NCI-H128 (cell line): ENCODE data around the gene MTIF2.
A peak's percentile ranks its signal among the peaks of the same experiment; 100 is the strongest.
"Not testable (repeated sequence)": the region's sequence is repeated elsewhere in the genome, so short reads cannot be mapped to it uniquely, and the experiment has no call there.

ENCODE experiments used
- DNase-seq: peaks from one replicate; lab custom pipeline; 2025; ENCODE audit not compliant: unreplicated experiment; lab: John Stamatoyannopoulos, UW

Gene MTIF2

GRCh38 chr2:55242617-55243016 lies 26.4 kb downstream of the MTIF2 start:
- no peak for DNase-seq

DNA sequence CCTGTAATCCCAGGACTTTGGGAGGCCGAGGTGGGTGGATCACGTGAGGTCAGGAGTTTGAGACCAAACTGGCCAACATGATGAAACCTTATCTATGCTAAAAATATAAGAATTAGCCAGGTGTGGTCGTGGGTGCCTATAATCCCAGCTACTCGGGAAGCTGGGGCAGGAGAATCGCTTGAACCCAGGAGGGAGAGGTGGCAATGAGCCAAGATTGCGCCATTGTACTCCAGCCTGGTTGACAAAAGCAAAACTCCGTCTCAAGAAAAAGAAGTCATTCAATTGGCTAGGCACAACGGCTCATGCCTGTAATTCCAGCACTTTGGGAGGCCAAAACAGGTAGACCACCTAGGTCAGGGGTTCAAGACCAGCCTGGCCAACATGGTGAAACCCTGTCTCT lies 27.4 kb downstream of the MTIF2 start:
- DNase-seq: not testable (repeated sequence)

- no peak for DNase-seq
Measured at GRCh38 chr2:55239656-55240222, 29.3 kb downstream of the MTIF2 start.

DNA sequence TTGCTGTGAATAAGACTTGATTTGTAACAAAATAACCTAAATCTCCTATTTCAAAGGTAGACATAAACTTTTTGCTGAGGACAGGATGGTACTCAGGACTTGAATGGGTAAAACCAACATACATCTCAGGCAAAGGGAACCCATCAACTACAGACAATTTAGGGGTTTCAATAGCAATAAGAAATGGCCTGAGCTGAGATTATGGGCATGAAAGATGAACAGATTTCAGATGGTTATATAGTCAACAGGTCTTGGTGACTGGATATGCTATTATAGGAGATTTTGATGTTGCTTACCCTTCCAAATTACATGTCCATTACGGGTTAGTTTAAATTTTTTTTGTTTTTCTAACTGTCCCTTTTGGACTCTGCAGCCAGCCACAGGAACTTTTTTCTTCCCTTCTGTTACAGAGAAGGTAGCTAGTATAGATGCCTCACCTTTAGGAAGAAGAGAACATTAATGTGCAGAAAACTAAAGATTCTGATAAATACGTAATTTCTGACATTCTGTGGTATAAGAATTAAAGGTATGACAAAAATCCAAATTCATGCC lies 32.0 kb downstream of the MTIF2 start:
- DNase-seq: no peak

GRCh38 chr2:55235724-55236538 lies 33.1 kb downstream of the MTIF2 start:
- no peak for DNase-seq

GRCh38 chr2:55233658-55233940 lies 35.4 kb downstream of the MTIF2 start:
- DNase-seq: no peak

DNA sequence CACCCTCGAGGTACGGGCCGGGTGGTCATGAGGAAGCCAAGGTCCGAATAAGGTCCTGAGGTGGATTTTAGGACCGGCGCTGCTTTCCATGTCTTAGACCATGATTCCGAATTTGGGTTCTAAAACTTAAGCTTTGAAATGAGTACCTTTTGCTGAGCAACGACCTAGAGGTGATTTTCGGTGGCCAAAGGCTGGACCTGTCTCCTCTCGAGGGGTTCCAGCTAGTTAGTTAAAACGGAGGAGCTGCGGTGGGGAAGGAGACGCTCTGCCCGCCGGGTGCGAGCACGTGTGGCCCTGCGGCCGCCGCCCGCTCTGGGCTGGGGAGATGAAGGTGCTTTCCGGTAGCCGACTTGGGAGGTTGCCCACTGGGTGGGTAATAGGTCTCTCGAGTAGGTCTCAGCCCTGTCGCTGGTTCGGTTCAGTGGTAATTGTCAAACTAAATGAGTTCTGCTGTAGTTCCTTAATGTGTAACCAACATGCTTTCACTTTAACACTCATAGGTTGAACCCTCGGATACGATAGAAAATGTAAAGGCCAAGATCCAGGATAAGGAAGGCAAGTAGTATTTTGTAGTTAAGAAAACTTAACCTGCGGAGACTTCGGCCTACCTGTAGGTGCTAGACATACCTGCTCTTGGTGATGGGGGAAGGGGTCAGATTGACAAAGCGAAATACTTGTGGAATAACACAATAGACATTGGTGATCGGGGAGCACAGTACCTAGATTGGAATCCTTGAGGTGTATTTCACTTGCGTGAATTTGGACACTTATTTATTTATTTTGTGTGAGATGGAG lies 36.0 kb downstream of the MTIF2 start:
- no peak for DNase-seq

GRCh38 chr2:55232084-55232862 lies 36.8 kb downstream of the MTIF2 start, which contains the start of the genes CLHC1 and RPS27A:
CLHC1 (minus strand) TSS chr2:55232293; CDS start chr2:55222411, 9,882 bp downstream.
RPS27A (plus strand) TSS chr2:55232688; CDS start chr2:55232825, 137 bp downstream.
- peak; percentile 94 for DNase-seq

GRCh38 chr2:55231546-55232083 lies 37.4 kb downstream of the MTIF2 start:
- no peak for DNase-seq

DNA sequence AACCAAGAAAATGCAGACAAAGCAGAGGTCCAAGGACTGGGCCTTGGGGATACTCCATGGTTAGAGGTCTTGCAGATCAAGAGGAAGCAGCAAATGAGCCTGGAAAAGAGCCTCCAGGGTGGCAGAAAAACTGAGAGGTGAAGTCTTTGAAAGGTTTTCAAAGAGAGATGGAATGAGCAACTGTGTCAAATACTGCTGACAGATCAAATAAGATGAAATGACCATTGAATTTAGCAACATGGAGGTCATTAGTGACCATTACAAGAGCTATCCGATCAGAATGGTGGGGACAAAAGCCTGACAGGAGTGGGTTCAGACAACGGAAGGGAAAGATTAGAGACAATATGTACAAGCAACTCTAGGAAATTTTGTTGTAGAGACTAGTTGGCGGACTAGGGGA lies 38.5 kb downstream of the MTIF2 start:
- no peak for DNase-seq

GRCh38 chr2:55229221-55229620 lies 39.8 kb downstream of the MTIF2 start:
- no peak for DNase-seq

- no peak for DNase-seq
Measured at GRCh38 chr2:55228226-55228563, 40.8 kb downstream of the MTIF2 start.

DNA sequence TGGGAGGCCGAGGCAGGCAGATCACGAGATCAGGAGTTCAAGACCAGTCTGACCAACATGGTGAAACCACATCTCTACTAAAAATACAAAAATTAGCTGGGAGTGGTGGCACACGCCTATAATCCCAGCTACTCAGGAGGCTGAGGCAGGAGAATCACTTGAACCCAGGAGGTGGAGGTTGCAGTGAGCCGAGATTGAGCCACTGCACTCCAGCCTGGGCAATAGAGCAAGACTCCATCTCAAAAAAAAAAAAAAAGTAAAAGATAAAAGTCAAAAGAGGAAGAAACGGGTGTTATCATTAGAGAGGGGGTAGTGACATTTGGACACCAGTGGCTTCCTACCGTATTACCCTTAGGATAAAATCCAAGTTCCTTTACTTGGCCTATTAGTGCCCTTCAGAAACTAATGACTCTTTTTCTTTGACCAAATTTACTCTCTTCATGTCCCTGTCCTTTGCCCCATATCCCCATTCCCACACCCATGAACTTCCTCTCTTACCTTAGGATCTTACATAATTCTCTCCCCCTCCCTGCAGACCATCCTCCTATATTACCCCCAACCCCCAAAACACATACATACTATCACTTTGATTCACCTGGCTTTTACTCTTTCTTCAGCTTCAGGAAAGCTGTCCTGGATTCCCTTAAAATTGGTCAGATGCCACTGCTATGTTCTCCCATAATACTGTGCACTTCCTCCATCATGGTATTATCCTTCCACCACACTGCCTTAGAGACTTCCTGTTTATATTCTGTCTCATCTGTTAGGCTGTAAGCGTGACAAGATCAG lies 41.4 kb downstream of the MTIF2 start:
- DNase-seq: not testable (repeated sequence)

- DNase-seq: no peak
Measured at GRCh38 chr2:55225481-55226020, 43.5 kb downstream of the MTIF2 start.

DNA sequence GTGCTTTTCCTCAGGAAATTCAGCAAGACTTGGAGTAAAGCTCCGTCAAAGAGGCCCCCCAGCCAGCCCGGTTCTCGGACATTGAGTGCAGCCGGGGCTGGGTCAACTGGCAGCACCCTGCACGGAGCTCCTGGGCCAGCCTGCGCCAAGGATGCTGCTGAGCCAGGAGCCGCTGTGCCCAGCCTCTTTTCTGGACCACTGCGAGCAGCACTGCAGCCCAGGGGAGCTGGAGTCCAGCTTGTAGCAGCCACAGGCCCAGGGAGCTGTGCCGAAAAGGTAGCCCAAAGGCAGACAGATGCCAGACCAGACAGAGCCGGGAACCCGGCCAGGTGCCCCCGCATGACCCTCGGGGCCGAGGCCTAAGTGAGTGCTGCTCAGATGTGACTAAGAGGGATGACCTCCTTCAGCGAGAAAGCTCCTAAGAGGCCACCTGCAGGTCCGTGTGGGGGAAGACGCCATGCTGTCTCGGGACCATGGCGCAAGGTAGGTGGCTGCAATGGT lies 44.2 kb downstream of the MTIF2 start:
- DNase-seq: no peak

DNA sequence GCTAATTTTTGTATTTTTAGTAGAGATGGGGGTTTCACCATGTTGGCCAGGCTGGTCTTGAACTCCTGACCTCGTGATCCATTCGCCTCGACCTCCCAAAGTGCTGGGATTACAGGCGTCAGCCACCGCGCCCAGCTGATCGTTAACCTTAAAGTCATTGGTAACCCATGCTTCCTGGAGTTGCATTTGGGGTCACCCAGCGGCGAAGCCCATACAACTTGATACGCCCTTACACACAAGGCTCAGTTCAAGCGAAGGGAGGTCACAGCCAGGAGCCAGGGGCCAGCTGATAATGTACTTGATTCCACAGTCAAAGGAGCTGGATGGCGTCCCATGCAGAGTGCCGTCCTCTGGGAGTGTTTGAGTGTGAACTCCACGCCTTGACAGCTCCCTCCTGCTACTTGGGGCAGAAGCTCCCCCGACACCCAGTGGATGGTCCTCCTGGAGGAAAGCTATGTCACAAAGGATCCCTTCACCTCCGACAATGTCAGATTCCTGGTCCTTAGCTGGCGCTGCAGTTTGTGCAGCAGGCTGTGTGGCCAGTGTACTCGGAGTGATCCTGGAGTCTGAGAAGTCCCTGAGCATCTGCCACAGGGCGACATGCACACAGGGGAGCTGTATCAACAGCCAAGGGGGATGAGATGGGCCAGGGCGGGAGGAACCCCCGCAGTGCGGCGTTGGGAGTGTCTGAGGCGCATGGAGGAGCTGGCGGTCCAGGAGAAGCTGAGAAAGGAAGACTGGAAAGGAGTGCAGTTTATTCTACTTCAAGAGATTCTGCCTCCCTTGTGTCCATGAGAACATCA lies 44.9 kb downstream of the MTIF2 start:
- no peak for DNase-seq

- DNase-seq: no peak
Measured at GRCh38 chr2:55213822-55214221, 55.2 kb downstream of the MTIF2 start.

DNA sequence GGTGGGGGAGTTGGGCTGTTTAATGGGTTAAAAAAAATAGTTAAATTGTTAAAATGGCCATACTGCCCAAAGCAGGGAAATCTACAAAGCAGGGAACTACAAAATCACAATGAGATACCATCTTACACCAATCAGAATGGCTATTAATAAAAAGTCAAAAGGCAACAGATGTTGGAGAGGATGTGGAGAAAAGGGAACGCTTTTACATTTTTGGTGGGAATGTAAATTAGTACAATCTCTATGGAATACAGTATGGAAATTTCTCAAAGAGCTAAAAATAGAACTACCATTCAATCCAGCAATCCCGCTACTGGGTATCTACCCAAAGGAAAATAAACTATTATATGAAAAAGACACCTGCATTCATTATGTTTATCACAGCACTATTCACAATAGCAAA lies 64.1 kb downstream of the MTIF2 start:
- no peak for DNase-seq

DNA sequence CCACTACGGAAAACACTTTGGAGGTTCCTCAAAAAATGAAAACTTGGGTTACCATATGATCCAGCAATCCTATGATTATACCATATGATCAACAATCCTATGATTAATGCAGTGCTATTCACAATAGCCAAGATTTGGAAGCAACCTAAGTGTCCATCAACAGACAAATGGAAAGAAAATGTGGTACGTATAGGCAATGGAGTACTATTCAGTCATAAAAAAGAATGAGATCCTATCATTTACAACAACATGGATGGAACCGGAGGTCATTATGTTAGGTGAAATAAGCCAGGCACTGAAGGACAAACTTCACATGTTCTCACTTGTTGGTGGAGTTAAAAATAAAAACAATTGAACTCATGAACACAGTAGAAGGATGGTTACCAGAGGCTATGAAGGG lies 64.5 kb downstream of the MTIF2 start:
- no peak for DNase-seq
